GM21723 (cell line): ENCODE measurements around the gene ARHGEF40.
"Not testable (repeated sequence)": the region's sequence is repeated elsewhere in the genome, so short reads cannot be mapped to it uniquely, and the experiment has no call there.

Experiments
- ATAC-seq: cut with Tn5 transposase; IDR thresholded peaks from one replicate; pipeline ENCODE4 v1.9.1; 2021; ENCODE audit warnings: mild to moderate bottlenecking, moderate library complexity; ENCODE audit not compliant: unreplicated experiment

The ARHGEF40 gene

GRCh38 chr14:21039585-21040369 is 30.3 kb upstream of the ARHGEF40 start:
- ATAC-seq, result no peak

- no peak for ATAC-seq
These were observed 29.7 kb upstream of the ARHGEF40 start for GRCh38 chr14:21040370-21040925.

GRCh38 chr14:21040941-21041340 is 29.2 kb upstream of the ARHGEF40 start:
- ATAC-seq, result not testable (repeated sequence)

- no peak for ATAC-seq
These were observed 28.2 kb upstream of the ARHGEF40 start, which contains the start of gene RNASE7 for GRCh38 chr14:21041676-21042433. Gene RNASE7, plus strand, starts transcription at chr14:21042362. Its CDS starts 631 bp downstream, at chr14:21042993.

GRCh38 chr14:21042918-21043317 is 27.2 kb upstream of the ARHGEF40 start:
- ATAC-seq, result no peak

GRCh38 chr14:21043387-21043973 is 26.6 kb upstream of the ARHGEF40 start:
- ATAC-seq, result no peak

- ATAC-seq, result no peak
These were observed 26.0 kb upstream of the ARHGEF40 start for GRCh38 chr14:21043974-21044618.

- no peak for ATAC-seq
These were observed 22.7 kb upstream of the ARHGEF40 start for GRCh38 chr14:21047378-21047781.

GRCh38 chr14:21048638-21049037 is 21.5 kb upstream of the ARHGEF40 start:
- no peak for ATAC-seq

GRCh38 chr14:21049271-21049673 is 20.8 kb upstream of the ARHGEF40 start:
- no peak for ATAC-seq

GRCh38 chr14:21050597-21050996 is 19.5 kb upstream of the ARHGEF40 start:
- no peak for ATAC-seq

- ATAC-seq, result no peak
These were observed 16.7 kb upstream of the ARHGEF40 start for GRCh38 chr14:21053184-21054122.

- ATAC-seq, result no peak
These were observed 15.9 kb upstream of the ARHGEF40 start for GRCh38 chr14:21054123-21054767.

GRCh38 chr14:21054768-21055145 is 15.3 kb upstream of the ARHGEF40 start:
- ATAC-seq, result no peak

- no peak for ATAC-seq
These were observed 14.5 kb upstream of the ARHGEF40 start for GRCh38 chr14:21055432-21056117.

- no peak for ATAC-seq
These were observed 13.5 kb upstream of the ARHGEF40 start for GRCh38 chr14:21056520-21057163.

- no peak for ATAC-seq
These were observed 12.1 kb upstream of the ARHGEF40 start, which contains the start of gene RNASE8 for GRCh38 chr14:21057803-21058675. Gene RNASE8, plus strand, starts transcription at chr14:21057822. Its CDS starts 71 bp downstream, at chr14:21057893.
